ENCODE data around the gene OTULIN. TPM values are rescaled to one million over a fixed set of nuclear protein-coding genes. Genes with fewer than 3 reads are reported as not detected.

OTULIN gene
- total RNA-seq, 4 donors from 2014 or later = 44.8 to 155 (median 62.5) TPM

DNA sequence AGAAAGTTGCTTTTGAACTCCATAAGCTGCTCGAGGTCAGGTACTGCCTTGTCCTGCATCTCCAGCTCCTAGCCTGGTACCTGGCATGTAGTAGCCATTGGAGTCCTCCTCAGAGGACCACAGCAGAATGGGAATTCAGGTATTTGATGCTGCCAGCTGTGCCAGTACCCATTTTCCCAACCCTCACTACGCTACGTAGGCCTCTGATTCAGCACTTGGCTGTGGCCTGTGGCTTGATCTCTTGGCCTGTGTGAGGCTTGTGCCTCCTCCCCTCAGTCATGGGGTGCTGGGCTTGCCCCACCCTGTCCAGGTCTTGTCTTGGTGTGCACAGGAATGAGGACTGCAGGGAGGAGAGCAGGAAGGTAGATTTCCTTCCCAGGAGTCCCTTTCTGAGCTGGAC is 11.8 kb downstream of the OTULIN start:
- Histone ChIP-seq H3K9me3 (no peaks in the 10 kb centered on the region), H3K27me3 (no peaks in the 10 kb centered on the region), H3K4me3 (no peak overlapping the region), H3K27ac (peak overlapping the region; percentile 9), H3K36me3 (peaks cover 26% of the 10 kb centered on the region), H3K4me1 (peaks cover 53% of the 10 kb centered on the region)
- TF ChIP-seq, protein P1, sequence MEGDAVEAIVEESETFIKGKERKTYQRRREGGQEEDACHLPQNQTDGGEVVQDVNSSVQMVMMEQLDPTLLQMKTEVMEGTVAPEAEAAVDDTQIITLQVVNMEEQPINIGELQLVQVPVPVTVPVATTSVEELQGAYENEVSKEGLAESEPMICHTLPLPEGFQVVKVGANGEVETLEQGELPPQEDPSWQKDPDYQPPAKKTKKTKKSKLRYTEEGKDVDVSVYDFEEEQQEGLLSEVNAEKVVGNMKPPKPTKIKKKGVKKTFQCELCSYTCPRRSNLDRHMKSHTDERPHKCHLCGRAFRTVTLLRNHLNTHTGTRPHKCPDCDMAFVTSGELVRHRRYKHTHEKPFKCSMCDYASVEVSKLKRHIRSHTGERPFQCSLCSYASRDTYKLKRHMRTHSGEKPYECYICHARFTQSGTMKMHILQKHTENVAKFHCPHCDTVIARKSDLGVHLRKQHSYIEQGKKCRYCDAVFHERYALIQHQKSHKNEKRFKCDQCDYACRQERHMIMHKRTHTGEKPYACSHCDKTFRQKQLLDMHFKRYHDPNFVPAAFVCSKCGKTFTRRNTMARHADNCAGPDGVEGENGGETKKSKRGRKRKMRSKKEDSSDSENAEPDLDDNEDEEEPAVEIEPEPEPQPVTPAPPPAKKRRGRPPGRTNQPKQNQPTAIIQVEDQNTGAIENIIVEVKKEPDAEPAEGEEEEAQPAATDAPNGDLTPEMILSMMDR (IDR thresholded peaks at IDR 0.05) = no peak
- TF ChIP-seq EP300 (IDR thresholded peaks at IDR 0.05) (no peak), POLR2AphosphoS5 (IDR thresholded peaks at IDR 0.05) (peak in 1 of 3 donors; percentile 45), POLR2A (IDR thresholded peaks at IDR 0.05) (no peak)
- WGBS = 43% methylated on average over 3 of the region's 3 CpGs
- no peak for DNase-seq (ENCODE audit: low spot score in 2 of 2)

- Histone ChIP-seq H3K4me1 (peaks cover 35% of the 10 kb centered on the region), H3K36me3 (peaks cover 47% of the 10 kb centered on the region), H3K27me3 (no peaks in the 10 kb centered on the region), H3K4me3 (no peak overlapping the region), H3K9me3 (no peaks in the 10 kb centered on the region), H3K27ac (no peak overlapping the region)
- TF ChIP-seq, protein P1 (IDR thresholded peaks at IDR 0.05) = no peak
- no peak for TF ChIP-seq EP300 (IDR thresholded peaks at IDR 0.05)
- no peak for TF ChIP-seq POLR2AphosphoS5 (IDR thresholded peaks at IDR 0.05)
- no peak for TF ChIP-seq POLR2A (IDR thresholded peaks at IDR 0.05)
- 71% methylated on average over 5 of the region's 5 CpGs for WGBS
- no peak for DNase-seq (ENCODE audit: low spot score in 2 of 2)
Observed at GRCh38 chr5:14678773-14679334, 14.3 kb downstream of the OTULIN start.

DNA sequence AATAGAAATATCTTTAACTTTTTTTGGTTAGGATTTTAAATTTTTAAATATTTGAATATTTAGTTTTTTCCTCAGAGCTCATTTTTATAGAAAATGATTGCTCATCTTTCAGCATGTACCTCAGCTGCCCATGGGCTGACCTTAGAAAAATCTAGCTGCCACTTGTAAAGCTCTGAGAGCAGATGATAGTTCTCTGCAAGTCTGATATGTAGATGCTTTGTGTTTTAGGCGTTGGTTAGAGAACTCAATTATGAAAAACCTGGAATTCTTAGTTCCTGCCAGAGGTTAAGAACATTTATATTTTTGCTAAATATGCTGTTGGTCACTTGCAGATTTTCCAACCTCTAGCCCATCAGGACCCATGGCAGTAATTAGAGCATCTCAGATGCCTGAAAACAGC is 15.1 kb downstream of the OTULIN start:
- H3K27ac ChIP-seq = no peak overlapping the region
- no peak for DNase-seq (ENCODE audit: low spot score in 2 of 2)
- H3K9me3 ChIP-seq = no peaks in the 10 kb centered on the region
- H3K4me1 ChIP-seq = peaks cover 40% of the 10 kb centered on the region
- no peaks in the 10 kb centered on the region for H3K27me3 ChIP-seq
- H3K36me3 ChIP-seq = peaks cover 49% of the 10 kb centered on the region
- TF ChIP-seq POLR2A (IDR thresholded peaks at IDR 0.05) (no peak), POLR2AphosphoS5 (IDR thresholded peaks at IDR 0.05) (no peak), EP300 (IDR thresholded peaks at IDR 0.05) (no peak)
- TF ChIP-seq, protein P1 (IDR thresholded peaks at IDR 0.05) = no peak
- 81% methylated on average over 1 of the region's 1 CpG for WGBS
- H3K4me3 ChIP-seq = no peak overlapping the region

GRCh38 chr5:14681236-14681752 is 16.8 kb downstream of the OTULIN start:
- WGBS = 80% methylated on average over 10 of the region's 10 CpGs
- Histone ChIP-seq H3K36me3 (peaks cover 52% of the 10 kb centered on the region), H3K27ac (no peak overlapping the region)

GRCh38 chr5:14683906-14684455 is 19.5 kb downstream of the OTULIN start:
- no peak overlapping the region for H3K4me3 ChIP-seq
- H3K36me3 ChIP-seq = peaks cover 56% of the 10 kb centered on the region
- peak overlapping the region; percentile 79 for H3K27ac ChIP-seq
- peaks cover 32% of the 10 kb centered on the region for H3K4me1 ChIP-seq
- DNase-seq (ENCODE audit: low spot score in 2 of 2) = no peak
- TF ChIP-seq, protein P1 (IDR thresholded peaks at IDR 0.05) = no peak
- TF ChIP-seq POLR2AphosphoS5 (IDR thresholded peaks at IDR 0.05) = no peak
- no peak for TF ChIP-seq POLR2A (IDR thresholded peaks at IDR 0.05)
- TF ChIP-seq EP300 (IDR thresholded peaks at IDR 0.05) = no peak
- no peaks in the 10 kb centered on the region for H3K27me3 ChIP-seq
- H3K9me3 ChIP-seq = no peaks in the 10 kb centered on the region
- WGBS = 37% methylated on average over 4 of the region's 4 CpGs

More at GRCh38 chr5:14681236-14681752, 16.8 kb downstream of the OTULIN start:
- H3K9me3 ChIP-seq = no peaks in the 10 kb centered on the region
- no peak overlapping the region for H3K4me3 ChIP-seq
- no peak for DNase-seq (ENCODE audit: low spot score in 2 of 2)
- no peaks in the 10 kb centered on the region for H3K27me3 ChIP-seq
- peaks cover 38% of the 10 kb centered on the region for H3K4me1 ChIP-seq
- TF ChIP-seq, protein P1 (IDR thresholded peaks at IDR 0.05) = no peak
- no peak for TF ChIP-seq POLR2AphosphoS5 (IDR thresholded peaks at IDR 0.05)
- TF ChIP-seq POLR2A (IDR thresholded peaks at IDR 0.05) = no peak
- no peak for TF ChIP-seq EP300 (IDR thresholded peaks at IDR 0.05)
